Uterine smooth muscle cell (primary cell): Measurements from ENCODE around the gene LACTB. TPM values are rescaled to one million over a fixed set of nuclear protein-coding genes. Genes with fewer than 3 reads are reported as not detected.

Experiments
- total RNA-seq: library from RNA; depleted of rRNA; stranded (reverse); fragments of >200 nt; gene quantifications from 2 replicates; pipeline ENCODE4 v1.2.3, GENCODE V29; 2014

The LACTB gene, protein sequence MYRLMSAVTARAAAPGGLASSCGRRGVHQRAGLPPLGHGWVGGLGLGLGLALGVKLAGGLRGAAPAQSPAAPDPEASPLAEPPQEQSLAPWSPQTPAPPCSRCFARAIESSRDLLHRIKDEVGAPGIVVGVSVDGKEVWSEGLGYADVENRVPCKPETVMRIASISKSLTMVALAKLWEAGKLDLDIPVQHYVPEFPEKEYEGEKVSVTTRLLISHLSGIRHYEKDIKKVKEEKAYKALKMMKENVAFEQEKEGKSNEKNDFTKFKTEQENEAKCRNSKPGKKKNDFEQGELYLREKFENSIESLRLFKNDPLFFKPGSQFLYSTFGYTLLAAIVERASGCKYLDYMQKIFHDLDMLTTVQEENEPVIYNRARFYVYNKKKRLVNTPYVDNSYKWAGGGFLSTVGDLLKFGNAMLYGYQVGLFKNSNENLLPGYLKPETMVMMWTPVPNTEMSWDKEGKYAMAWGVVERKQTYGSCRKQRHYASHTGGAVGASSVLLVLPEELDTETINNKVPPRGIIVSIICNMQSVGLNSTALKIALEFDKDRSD
- total RNA-seq = 39.0 TPM in 2 replicates

DNA sequence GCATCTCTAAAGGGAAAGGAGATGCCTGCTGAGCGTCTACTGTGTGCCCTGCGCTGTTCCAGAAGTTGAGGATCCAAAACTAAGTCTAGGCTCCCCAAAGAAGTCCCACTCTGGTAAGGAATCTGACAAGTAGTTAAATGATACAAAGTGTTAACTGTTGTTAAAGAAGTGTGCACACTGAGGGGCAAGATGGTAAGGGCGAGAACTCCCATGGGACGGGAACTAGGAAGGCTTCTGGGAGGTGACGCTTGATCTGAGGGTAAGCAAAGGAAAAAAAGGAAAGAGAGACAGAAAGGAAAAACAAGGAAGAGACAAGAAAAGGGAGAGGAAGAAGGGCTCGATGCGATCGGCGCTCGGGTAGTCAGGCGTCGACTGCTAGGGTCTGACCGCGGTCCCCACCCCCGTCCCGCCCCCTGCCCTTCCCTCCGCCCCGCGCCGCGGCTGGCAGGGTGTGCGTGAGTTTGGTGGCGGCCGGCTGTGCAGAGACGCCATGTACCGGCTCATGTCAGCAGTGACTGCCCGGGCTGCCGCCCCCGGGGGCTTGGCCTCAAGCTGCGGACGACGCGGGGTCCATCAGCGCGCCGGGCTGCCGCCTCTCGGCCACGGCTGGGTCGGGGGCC is at the start of gene LACTB:
Gene LACTB (plus strand): TSS at position 480 of the 620 bp plus-strand sequence. CDS start 11 bp downstream, at position 491.

GRCh38 chr15:63157118-63157843 is 35.6 kb downstream of the LACTB start, which contains the start of gene RPS27L:
Gene RPS27L, minus strand, starts transcription at chr15:63157477. Its CDS starts 72 bp downstream, at chr15:63157405.

DNA sequence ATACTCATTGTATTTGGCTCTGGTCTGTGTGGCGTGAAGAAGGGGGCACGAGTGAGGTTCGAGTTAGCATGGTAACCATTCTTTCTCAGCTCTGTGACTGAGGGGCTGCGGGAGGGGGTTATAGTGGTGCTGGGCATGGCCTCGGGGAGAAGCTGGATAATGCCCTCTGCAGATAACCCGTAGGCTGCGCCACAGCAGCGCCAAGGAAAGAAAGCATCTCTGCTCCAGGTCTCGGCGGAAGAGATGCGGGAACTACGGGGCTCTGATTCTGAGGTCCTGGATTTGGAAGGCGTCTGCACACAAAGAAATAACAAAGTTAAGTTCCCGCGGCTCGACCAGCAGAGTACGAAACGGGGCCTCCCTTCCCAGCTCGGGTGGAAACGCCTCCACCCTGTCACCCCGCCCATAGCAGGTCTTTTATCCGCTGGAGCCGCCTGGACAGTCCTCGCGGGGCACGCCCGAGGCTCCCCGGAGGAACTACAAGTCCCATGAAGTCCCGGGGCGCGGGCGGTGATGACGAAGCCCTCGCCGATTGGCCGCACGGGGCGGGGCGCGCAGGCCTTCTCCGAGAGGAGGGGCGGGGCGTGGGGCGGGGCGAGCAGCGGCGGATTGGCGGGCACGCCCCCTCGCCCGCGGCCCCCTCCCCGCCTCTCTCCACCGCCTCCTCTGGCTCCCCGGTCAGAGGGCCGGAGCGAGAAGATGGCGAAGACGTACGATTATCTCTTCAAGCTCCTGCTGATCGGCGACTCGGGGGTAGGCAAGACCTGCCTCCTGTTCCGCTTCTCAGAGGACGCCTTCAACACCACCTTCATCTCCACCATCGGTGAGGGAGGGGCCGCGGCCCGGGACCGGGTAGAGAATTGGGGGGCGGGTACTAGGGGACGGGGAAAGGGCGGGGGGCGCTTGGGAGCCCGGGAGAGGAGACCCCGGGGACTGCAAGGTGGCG is 67.5 kb downstream of the LACTB start, which contains the start of gene RAB8B:
Gene RAB8B (plus strand): TSS at position 681 of the 946 bp plus-strand sequence. CDS start 19 bp downstream, at position 700.

Other genes with a start within 250 kb of the LACTB start
- gene TPM1, start 79.1 kb upstream of the LACTB start, total RNA-seq = 394 and 764 TPM in 2 replicates
- 134 and 312 TPM in 2 replicates for gene RPS27L, start 35.6 kb downstream of the LACTB start, total RNA-seq
- gene RAB8B, start 67.7 kb downstream of the LACTB start, total RNA-seq = 85.2 and 101 TPM in 2 replicates
- 20.4 and 20.7 TPM in 2 replicates for gene APH1B, start 155.7 kb downstream of the LACTB start, total RNA-seq